ENCODE data around the gene SKA1.

Gene SKA1

DNA sequence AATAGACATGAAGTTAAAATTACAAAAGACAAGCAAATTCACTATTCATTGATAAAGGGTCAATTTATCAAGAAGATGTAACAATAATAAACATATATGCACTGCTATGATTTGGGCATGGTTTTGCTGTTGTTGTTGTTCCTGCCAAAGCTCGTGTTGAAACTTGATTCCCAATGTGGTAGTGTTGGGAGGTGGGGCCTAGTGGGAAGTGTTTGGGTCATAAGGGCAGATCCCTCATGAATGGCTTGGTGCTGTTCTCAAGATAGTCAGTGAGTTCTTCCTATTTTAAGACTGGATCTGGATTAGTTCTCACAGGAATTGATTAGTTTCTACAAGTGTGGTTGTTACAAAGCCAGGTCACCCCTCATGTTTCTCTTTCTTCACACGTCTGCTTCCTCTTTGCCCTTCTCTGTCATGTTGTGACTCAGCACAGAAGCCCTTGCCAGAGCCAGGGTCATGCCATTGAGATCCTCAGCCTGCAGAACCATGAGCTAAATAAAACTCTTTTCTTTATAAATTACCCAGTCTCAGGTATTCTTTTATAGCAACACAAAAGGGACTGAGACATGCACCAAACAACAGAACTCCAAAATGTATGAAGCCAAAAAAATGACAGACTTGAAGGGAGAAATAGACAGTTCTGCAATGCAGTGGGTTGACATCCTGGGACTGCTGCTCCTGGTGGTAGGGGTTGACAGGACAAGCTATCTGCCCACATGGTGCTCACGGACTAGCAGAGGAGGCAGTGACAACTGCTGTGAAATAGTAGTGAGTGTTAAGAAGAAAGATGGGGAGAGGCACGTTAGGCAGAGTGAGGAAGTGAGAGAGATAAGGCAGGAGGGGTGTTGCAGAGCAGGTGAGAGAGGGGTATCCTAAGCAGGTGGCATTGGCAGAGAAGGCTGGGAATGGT, 18.6 kb upstream of the SKA1 start:
- ChIA-PET POLR2A (interaction anchor here (0.8 to 2.4 kb wide), 3 partner anchors 29 to 75 kb away, joined by 4 to 10 read pairs (median 7); partner anchors contain the start of gene MBD1), CTCF (interaction anchor here (0.6 to 5.3 kb wide), 52 partner anchors 15 to 1741 kb away, joined by 3 to 88 read pairs (median 5); partner anchors contain the start of genes CFAP53, MBD1, MYO5B and SKA1)
- no peak overlapping the region for H3K27ac ChIP-seq (ENCODE audit: extremely low read depth, low read depth, low read length)
- no peaks in the 10 kb centered on the region for H3K36me3 ChIP-seq (ENCODE audit: control insufficient read depth in 2 of 2, insufficient read depth in 1 of 2, low read length in 2 of 2)
- H3K9me3 ChIP-seq (ENCODE audit: control insufficient read depth, insufficient read depth, low read depth, low read length): no peaks in the 10 kb centered on the region
- TF ChIP-seq, protein P1, sequence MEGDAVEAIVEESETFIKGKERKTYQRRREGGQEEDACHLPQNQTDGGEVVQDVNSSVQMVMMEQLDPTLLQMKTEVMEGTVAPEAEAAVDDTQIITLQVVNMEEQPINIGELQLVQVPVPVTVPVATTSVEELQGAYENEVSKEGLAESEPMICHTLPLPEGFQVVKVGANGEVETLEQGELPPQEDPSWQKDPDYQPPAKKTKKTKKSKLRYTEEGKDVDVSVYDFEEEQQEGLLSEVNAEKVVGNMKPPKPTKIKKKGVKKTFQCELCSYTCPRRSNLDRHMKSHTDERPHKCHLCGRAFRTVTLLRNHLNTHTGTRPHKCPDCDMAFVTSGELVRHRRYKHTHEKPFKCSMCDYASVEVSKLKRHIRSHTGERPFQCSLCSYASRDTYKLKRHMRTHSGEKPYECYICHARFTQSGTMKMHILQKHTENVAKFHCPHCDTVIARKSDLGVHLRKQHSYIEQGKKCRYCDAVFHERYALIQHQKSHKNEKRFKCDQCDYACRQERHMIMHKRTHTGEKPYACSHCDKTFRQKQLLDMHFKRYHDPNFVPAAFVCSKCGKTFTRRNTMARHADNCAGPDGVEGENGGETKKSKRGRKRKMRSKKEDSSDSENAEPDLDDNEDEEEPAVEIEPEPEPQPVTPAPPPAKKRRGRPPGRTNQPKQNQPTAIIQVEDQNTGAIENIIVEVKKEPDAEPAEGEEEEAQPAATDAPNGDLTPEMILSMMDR (tag by site-specific recombination; IDR thresholded peaks at IDR 0.05): peak; percentile 25; the same call in 1 of the 2 replicates
- TF ChIP-seq, protein P2, sequence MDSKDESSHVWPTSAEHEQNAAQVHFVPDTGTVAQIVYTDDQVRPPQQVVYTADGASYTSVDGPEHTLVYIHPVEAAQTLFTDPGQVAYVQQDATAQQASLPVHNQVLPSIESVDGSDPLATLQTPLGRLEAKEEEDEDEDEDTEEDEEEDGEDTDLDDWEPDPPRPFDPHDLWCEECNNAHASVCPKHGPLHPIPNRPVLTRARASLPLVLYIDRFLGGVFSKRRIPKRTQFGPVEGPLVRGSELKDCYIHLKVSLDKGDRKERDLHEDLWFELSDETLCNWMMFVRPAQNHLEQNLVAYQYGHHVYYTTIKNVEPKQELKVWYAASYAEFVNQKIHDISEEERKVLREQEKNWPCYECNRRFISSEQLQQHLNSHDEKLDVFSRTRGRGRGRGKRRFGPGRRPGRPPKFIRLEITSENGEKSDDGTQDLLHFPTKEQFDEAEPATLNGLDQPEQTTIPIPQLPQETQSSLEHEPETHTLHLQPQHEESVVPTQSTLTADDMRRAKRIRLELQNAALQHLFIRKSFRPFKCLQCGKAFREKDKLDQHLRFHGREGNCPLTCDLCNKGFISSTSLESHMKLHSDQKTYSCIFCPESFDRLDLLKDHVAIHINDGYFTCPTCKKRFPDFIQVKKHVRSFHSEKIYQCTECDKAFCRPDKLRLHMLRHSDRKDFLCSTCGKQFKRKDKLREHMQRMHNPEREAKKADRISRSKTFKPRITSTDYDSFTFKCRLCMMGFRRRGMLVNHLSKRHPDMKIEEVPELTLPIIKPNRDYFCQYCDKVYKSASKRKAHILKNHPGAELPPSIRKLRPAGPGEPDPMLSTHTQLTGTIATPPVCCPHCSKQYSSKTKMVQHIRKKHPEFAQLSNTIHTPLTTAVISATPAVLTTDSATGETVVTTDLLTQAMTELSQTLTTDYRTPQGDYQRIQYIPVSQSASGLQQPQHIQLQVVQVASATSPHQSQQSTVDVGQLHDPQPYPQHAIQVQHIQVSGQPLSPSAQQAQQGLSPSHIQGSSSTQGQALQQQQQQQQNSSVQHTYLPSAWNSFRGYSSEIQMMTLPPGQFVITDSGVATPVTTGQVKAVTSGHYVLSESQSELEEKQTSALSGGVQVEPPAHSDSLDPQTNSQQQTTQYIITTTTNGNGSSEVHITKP (tag by site-specific recombination; IDR thresholded peaks at IDR 0.05): peak; percentile 63
- TF ChIP-seq EGR2 (tag by site-specific recombination; IDR thresholded peaks at IDR 0.05; ENCODE audit: low read depth): no peak
- no peak for TF ChIP-seq ZNF558 (tag by site-specific recombination; IDR thresholded peaks at IDR 0.05)
- peak; percentile 21; the same call in 1 of the 2 replicates for TF ChIP-seq SP3 (tag by site-specific recombination; IDR thresholded peaks at IDR 0.05)
- 0 out of 2 replicates have a peak, but pooled peaks have one; percentile 10 for TF ChIP-seq YY2 (tag by site-specific recombination; IDR thresholded peaks at IDR 0.05)
- TF ChIP-seq ZFHX2 (tag by site-specific recombination; conservative IDR thresholded peaks at IDR 0.05): 0 out of 2 replicates have a peak, but pooled peaks have one; percentile 22
- TF ChIP-seq, protein P3, sequence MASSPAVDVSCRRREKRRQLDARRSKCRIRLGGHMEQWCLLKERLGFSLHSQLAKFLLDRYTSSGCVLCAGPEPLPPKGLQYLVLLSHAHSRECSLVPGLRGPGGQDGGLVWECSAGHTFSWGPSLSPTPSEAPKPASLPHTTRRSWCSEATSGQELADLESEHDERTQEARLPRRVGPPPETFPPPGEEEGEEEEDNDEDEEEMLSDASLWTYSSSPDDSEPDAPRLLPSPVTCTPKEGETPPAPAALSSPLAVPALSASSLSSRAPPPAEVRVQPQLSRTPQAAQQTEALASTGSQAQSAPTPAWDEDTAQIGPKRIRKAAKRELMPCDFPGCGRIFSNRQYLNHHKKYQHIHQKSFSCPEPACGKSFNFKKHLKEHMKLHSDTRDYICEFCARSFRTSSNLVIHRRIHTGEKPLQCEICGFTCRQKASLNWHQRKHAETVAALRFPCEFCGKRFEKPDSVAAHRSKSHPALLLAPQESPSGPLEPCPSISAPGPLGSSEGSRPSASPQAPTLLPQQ (tag by site-specific recombination; IDR thresholded peaks at IDR 0.05): 0 out of 2 replicates have a peak, but pooled peaks have one; percentile 44
- peaks cover 3% of the 10 kb centered on the region; the same call in 1 of the 2 replicates for H3K4me1 ChIP-seq (ENCODE audit: control insufficient read depth, insufficient read depth, low read length)
- no peak overlapping the region for H3K4me3 ChIP-seq (ENCODE audit: low read depth, low read length)

DNA sequence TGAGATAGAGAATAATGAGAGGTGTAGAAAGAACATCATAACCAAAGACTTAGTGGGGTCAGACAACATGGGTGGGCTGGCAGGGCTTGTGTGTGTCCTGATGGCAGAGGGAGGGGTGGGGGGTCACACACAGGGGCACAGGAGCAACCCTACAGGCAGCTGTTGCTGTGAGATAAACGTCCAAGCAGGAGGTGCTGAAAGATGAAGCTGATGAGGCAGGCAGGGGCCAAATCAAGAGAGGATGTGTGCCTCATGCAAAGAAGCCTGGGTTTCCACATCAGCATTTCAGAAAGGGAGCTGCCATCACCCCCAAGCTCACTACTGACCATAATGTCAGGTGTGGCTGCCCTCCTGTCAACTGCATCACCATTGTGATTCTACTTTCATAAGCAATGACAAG, 16.0 kb upstream of the SKA1 start:
- Histone ChIP-seq H3K27ac (ENCODE audit: extremely low read depth, low read depth, low read length) (no peak overlapping the region), H3K4me1 (ENCODE audit: control insufficient read depth, insufficient read depth, low read length) (peaks cover 3% of the 10 kb centered on the region; the same call in 1 of the 2 replicates), H3K9me3 (ENCODE audit: control insufficient read depth, insufficient read depth, low read depth, low read length) (no peaks in the 10 kb centered on the region), H3K36me3 (ENCODE audit: control insufficient read depth in 2 of 2, insufficient read depth in 1 of 2, low read length in 2 of 2) (no peaks in the 10 kb centered on the region), H3K4me3 (ENCODE audit: low read depth, low read length) (no peak overlapping the region)
- ChIA-PET CTCF (interaction anchor here (1.0 to 5.3 kb wide), 5 partner anchors 17 to 499 kb away, joined by 3 to 67 read pairs (median 3); no protein-coding TSS in a partner anchor), POLR2A (no interaction called here)
- TF ChIP-seq, protein P1 (tag by site-specific recombination; IDR thresholded peaks at IDR 0.05): no peak
- no peak for TF ChIP-seq ZNF132 (tag by site-specific recombination; IDR thresholded peaks at IDR 0.05; ENCODE audit: borderline replicate concordance)
- no peak for TF ChIP-seq HOXA7 (CRISPR knock-in tag; IDR thresholded peaks at IDR 0.05; ENCODE audit: borderline replicate concordance)
- no peak for TF ChIP-seq WT1 (tag by site-specific recombination; IDR thresholded peaks at IDR 0.05)
- TF ChIP-seq ZNF548 (tag by site-specific recombination; IDR thresholded peaks at IDR 0.05): no peak

Measured in HEK293 (cell line).